C1 segment of cervical spinal cord (tissue), 14 donors: ENCODE data around the gene LEF1.
"Not testable (repeated sequence)": the region's sequence is repeated elsewhere in the genome, so short reads cannot be mapped to it uniquely, and the experiment has no call there.

ENCODE experiments used
- DNase-seq, 14 donors: peaks; one replicate each; lab custom pipeline; 2025; lab: John Stamatoyannopoulos, UW

LEF1 gene

GRCh38 chr4:108060686-108061321, 107.9 kb downstream of the LEF1 start:
- no peak for DNase-seq

DNA sequence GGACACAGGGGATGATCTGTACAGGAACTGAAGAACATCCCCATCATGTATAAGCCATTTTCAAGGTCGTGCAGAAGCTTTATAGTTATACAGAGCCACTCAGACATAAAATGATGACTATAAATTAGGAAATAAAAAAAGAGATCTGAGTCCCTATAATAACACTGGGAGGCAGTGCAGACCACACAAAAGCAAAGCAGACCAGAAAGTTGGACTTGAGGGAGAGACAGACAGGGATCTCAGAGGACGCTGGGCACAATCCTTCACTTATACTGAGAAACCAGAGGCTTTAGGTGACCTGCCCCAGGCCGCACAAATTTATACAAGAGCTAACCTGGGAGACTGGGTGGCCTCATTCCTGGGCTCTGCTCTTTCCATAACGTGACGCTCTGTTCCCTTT, 108.6 kb downstream of the LEF1 start:
- DNase-seq, result no peak

DNA sequence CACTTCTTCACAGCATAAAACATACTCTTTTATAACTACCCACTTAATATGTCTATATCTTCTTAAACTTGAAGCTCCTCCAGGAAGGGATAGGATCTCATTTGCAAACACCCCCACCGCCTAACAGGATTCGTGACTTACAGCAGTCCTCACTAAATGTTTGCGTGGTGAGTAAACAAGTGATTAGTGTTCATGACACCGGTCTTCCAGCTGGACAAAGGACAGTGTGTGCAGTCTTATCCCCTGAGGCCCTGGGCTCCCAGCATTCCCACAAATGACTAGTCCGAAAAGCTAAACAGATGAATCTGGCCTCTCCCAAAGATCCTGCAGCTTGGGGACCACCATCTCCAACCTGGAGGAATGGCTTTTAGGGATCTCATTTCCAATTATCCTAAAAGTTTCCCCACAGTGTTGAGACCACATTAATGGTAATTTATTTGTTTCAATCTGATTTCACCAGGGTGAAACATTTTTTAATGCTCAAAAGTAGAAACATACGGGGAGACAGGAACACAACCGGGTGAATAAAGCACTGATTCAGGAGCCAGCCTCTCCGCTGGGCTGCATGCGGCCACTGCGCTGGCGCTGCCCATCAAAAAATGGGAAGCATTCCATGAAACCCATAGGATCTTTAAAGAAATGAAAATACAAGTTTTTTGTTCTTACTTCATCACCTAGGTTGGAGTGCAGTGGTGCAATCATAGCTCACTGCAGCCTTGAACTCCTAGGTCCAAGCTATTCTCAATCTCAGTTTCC, 109.9 kb downstream of the LEF1 start:
- no peak for DNase-seq

DNA sequence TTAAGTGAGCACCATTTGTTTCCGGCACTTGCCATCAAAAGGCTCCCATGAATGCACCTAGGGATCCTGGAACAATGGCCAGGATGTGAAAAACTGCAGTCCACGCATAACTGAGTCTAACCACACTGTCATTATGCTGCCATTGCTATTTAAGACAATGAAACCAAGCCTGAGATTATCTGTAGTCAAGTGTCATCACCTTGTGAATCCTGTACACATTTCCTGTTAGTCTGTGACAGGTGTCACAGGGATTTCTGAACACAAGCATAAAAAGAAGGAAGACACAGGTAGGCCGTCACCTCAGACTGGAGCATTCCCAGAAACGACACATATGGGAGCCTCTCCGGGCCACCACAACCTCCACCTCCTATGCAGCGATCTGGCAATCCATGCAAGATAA, 112.3 kb downstream of the LEF1 start:
- DNase-seq, result no peak

DNA sequence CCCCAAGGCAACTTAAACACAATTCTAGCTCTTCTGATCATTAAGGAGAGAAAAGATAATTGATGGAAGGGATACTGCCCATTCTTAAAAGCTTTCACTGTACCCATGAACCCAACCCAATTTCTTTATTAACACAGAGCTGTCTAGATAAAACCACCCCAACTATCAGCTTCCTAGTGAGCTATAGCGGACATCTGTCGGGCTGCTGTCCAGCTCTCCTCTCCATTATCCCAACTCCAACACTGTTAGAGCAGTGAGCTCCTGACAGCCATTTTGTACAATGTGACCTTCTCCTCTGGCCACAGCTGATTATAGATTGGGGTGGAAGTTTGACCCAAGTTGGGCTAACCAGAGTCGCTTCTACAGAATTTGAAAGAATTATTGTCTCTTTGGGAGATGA, 112.9 kb downstream of the LEF1 start:
- DNase-seq, result no peak

DNA sequence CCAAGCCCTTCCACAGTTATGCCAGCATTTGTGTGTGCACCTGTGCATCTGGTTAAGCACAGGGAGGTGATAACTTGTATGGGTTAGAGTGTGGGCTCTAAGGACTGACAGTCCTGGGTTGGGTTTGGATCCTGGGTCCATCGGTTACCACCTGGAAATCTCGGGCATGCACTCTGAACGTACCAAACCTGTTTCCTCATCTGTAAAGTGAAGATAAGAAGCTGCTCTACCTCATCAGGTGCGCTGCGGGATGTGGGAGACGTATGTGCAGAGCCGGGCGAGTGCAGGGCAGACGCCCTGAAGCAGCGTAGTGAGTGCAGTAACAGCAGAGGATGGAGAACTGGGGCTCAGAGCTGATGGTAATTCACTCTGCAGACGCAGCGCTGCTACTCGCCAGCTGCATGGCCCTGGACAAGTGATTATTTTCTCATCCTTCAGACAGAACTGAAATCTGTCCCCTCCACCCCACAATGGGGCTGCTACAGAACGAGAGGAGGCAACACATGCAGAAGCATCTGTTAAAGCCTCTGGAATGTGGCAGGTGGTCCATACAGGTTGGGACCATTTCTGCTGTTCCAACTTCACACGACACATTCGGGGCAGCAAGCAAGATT, 114.6 kb downstream of the LEF1 start:
- no peak for DNase-seq

DNA sequence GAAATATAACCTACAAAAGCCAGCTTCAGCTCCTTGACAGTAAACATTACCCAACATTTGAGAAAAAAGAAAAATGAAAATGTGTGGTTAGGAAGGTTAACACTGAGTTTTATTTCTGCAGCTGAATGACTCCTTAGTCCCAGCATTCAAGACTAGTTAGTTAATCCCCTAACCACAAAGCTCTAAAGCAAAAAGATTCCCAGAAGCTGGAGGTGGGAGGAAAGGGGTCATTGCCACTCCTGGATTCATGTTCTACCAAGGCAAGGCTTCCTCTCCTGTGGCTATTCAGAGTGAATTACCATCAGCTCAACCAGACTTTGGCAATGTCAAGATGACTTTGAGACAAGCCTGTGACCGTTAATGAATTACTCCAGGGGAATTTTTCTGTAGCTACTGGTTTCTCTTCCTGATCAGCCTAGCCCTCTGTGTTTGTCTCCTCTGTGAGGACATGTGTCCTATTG, 115.5 kb downstream of the LEF1 start:
- no peak for DNase-seq

- no peak for DNase-seq
Observed at GRCh38 chr4:108052558-108053120, 116.1 kb downstream of the LEF1 start.

- no peak for DNase-seq
Observed at GRCh38 chr4:108051343-108051742, 117.4 kb downstream of the LEF1 start.

GRCh38 chr4:108050166-108051111, 118.3 kb downstream of the LEF1 start:
- not testable (repeated sequence) for DNase-seq

DNA sequence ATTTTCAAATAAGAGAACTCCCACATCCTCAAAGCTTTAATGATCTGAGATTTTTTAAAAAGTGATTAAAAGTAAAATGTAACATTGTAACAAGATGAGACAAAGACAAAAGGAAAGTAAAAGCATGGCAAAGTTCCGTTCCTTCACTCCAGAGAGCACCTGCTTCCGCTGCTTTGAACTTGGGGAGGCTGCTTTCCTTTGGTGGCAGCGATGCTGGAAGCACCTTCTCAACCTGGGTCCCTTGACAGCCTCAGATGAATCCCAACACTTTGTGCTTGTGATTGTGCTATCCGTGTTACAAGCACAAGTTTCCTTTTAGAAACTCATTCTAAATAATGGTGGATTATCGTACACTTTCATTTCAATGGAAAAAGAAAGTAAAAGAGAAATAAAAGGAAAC, 119.3 kb downstream of the LEF1 start:
- DNase-seq, result no peak

- no peak for DNase-seq
Observed at GRCh38 chr4:108048997-108049396, 119.7 kb downstream of the LEF1 start.

- no peak for DNase-seq
Observed at GRCh38 chr4:108048157-108048556, 120.6 kb downstream of the LEF1 start.

GRCh38 chr4:108047199-108047598, 121.5 kb downstream of the LEF1 start:
- DNase-seq, result no peak

GRCh38 chr4:108045687-108046024, 123.1 kb downstream of the LEF1 start:
- DNase-seq, result peak in 7 of 14 donors; percentile 16 to 45 (median 25)

- DNase-seq, result no peak
Observed at GRCh38 chr4:108044951-108045686, 123.6 kb downstream of the LEF1 start.

DNA sequence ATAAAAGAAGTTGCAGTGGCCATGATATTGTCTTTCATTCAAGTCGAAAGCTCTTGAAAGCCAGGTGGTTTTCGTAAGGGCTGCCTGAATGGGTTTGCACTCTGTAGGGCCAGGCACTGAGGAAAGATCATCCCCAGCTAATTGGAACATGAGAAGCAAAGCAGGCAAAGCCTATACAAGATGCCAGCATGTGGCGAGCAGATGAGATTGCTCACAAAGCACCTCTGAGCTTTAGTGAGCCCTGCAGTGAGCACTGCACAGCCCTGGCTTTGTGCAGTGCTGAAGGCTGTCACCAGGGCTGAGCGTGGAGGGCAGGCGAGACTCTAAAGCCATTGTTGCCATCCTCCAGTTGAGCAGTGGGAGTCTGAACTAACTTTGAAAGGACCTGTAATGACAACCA, 125.2 kb downstream of the LEF1 start:
- DNase-seq, result no peak

DNA sequence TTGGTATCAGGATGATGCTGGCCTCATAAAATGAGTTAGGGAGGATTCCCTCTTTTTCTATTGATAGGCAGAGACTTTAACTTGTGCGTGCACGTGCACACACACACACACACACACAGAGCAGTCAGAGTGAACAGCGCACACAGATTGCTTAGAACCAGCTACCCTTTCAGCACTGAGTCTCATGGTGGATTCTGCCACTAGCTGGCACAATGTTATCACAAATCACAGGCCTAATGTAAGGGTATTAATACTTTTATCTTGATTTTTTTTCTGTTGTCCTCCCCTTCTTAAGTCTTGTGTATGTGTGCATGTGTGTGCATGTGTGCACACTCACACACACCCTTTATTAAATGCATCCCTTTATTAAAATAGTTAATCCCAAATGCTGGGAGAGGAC, 125.8 kb downstream of the LEF1 start:
- no peak for DNase-seq

- no peak for DNase-seq
Observed at GRCh38 chr4:108037884-108038283, 130.8 kb downstream of the LEF1 start.

DNA sequence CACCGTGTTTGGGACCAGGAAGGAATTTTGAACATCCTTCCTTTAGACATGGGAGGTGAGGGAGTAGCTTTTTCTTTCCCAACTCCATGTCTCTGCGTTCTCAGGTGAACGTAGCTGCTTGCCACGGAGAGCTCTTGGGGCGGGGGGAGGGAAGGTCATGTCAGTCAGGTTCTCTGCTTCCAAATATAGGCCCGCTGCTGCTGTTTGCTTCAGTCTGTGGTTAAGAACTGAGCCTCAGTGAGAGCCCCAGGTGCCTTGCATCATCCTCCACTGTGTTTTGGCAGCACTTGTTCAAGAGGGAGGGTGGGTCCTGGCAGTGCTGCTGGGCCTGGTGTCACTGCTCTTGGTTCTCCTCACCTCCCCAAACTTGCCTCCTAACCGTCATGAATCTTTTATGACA, 132.5 kb downstream of the LEF1 start:
- DNase-seq, result no peak

- no peak for DNase-seq
Observed at GRCh38 chr4:108035691-108036090, 133.0 kb downstream of the LEF1 start.
